WTC11 (cell line): ENCODE results near the gene WWC1.

ENCODE experiments used
- ATF1 ChIP-seq: sonication (generic); formaldehyde crosslinking; IDR thresholded peaks from 2 replicates; pipeline ENCODE4 v1.8.1; 2023; ENCODE audit warnings: mild to moderate bottlenecking, moderate library complexity, missing genetic modification reagents
- CTCF ChIP-seq: fragments of 200-600 bp; IDR thresholded peaks from 2 replicates; pipeline ENCODE4 v1.8.0; 2022; ENCODE audit warnings: antibody characterized with exemption
- FOXJ3 ChIP-seq: sonication (generic); formaldehyde crosslinking; IDR thresholded peaks from 2 replicates; pipeline ENCODE4 v1.9.0; 2021; ENCODE audit warnings: missing genetic modification reagents, mild to moderate bottlenecking, borderline replicate concordance
- IRF2 ChIP-seq: sonication (generic); formaldehyde crosslinking; IDR thresholded peaks from 2 replicates; pipeline ENCODE4 v1.8.0; 2022; ENCODE audit warnings: low read depth, missing genetic modification reagents, borderline replicate concordance
- TEAD4 ChIP-seq: sonication (generic); formaldehyde crosslinking; IDR thresholded peaks from 2 replicates; pipeline ENCODE4 v1.8.0; 2022; ENCODE audit warnings: mild to moderate bottlenecking, missing genetic modification reagents

GRCh38 chr5:168362097-168362885 lies 70.8 kb downstream of the WWC1 start:
- no peak for TF ChIP-seq CTCF
- TF ChIP-seq IRF2 (CRISPR knock-in tag), result no peak
- TF ChIP-seq TEAD4 (CRISPR knock-in tag), result no peak
- no peak for TF ChIP-seq FOXJ3
- TF ChIP-seq ATF1 (CRISPR knock-in tag), result no peak
